Smooth muscle cell (in vitro differentiated cells): ENCODE results near the gene OPCML. TPM values are rescaled to one million over a fixed set of nuclear protein-coding genes. Genes with fewer than 3 reads are reported as not detected.

ENCODE experiments used
- DNase-seq: peaks from one replicate; lab custom pipeline; 2025; ENCODE audit not compliant: unreplicated experiment; lab: John Stamatoyannopoulos, UW
- H2AFZ ChIP-seq: fragments of 200-600 bp; sonication (generic); 2 replicates; pipeline ENCODE4 v1.6.0; 2016; ENCODE audit warnings: antibody characterized with exemption, low read depth, mild to moderate bottlenecking
- H3F3A ChIP-seq: fragments of 200-600 bp; sonication (generic); 2 replicates; pipeline ENCODE4 v1.6.0; 2017; ENCODE audit warnings: antibody characterized with exemption, low read depth
- H3K27ac ChIP-seq: fragments of 200-600 bp; sonication (generic); 2 replicates; pipeline ENCODE4 v1.5.1; 2016; ENCODE audit warnings: low read depth, mild to moderate bottlenecking
- H3K27me3 ChIP-seq: fragments of 200-600 bp; sonication (generic); 2 replicates; pipeline ENCODE4 v1.6.1; 2016; ENCODE audit warnings: low read depth, mild to moderate bottlenecking
- H3K36me3 ChIP-seq: fragments of 200-600 bp; sonication (generic); 2 replicates; pipeline ENCODE4 v1.5.1; 2016; ENCODE audit warnings: low read depth
- H3K4me1 ChIP-seq: fragments of 200-600 bp; sonication (generic); 2 replicates; pipeline ENCODE4 v1.5.1; 2016; ENCODE audit warnings: low read depth
- H3K4me2 ChIP-seq: fragments of 200-600 bp; sonication (generic); 2 replicates; pipeline ENCODE4 v1.6.0; 2016; ENCODE audit warnings: mild to moderate bottlenecking
- H3K4me3 ChIP-seq: fragments of 200-600 bp; sonication (generic); 2 replicates; pipeline ENCODE4 v1.5.1; 2016; ENCODE audit warnings: mild to moderate bottlenecking
- H3K79me2 ChIP-seq: fragments of 200-600 bp; sonication (generic); 2 replicates; pipeline ENCODE4 v1.6.0; 2016; ENCODE audit warnings: low read depth, mild to moderate bottlenecking
- H3K9ac ChIP-seq: fragments of 200-600 bp; sonication (generic); 2 replicates; pipeline ENCODE4 v1.6.0; 2016; ENCODE audit warnings: low read depth
- H3K9me3 ChIP-seq: fragments of 200-600 bp; sonication (generic); replicated peaks from 2 replicates; pipeline ENCODE4 v1.5.1; 2016; ENCODE audit warnings: low read depth
- H4K20me1 ChIP-seq: fragments of 200-600 bp; sonication (generic); 2 replicates; pipeline ENCODE4 v1.6.0; 2016; ENCODE audit warnings: low read depth
- CTCF ChIP-seq: fragments of 200-600 bp; sonication (generic); IDR thresholded peaks from 2 replicates; pipeline ENCODE4 v1.5.1; 2017; ENCODE audit warnings: borderline replicate concordance, mild to moderate bottlenecking, antibody characterized with exemption; ENCODE audit not compliant: insufficient read depth, poor library complexity, severe bottlenecking
- WGBS: methylation state at CpG from one replicate; pipeline ENCODE4 v1.1.7; 2016; ENCODE audit warnings: low lambda C conversion rate; 5-methylcytosine and 5-hydroxymethylcytosine counted together
- polyA plus RNA-seq: library from polyadenylated mRNA; unstranded; fragments of >200 nt; fragmentation: Nextera tagmentation; extraction: Ambion mirVana; gene quantifications from 2 replicates; pipeline ENCODE4 v1.2.1, GENCODE V29; 2016
- total RNA-seq: library from RNA; depleted of rRNA; stranded (reverse); fragments of >200 nt; gene quantifications from 2 replicates; pipeline ENCODE4 v1.2.3, GENCODE V29; 2014

The OPCML gene
- total and polyA plus RNA-seq, 2 experiments from 2014 or later: 0.42 to 0.58 TPM

- Histone ChIP-seq H3K36me3 (no peaks in the 10 kb centered on the region), H3K27me3 (no peaks in the 10 kb centered on the region), H2AFZ (no peak overlapping the region), H3K4me2 (no peak overlapping the region), H3F3A (no peaks in the 10 kb centered on the region), H3K9me3 (no peaks in the 10 kb centered on the region), H3K4me3 (no peak overlapping the region), H3K4me1 (no peaks in the 10 kb centered on the region), H3K9ac (no peak overlapping the region), H4K20me1 (no peaks in the 10 kb centered on the region), H3K27ac (no peak overlapping the region), H3K79me2 (no peaks in the 10 kb centered on the region)
- DNase-seq: no peak
- TF ChIP-seq CTCF: no peak
Observed at GRCh38 chr11:133418218-133418617, 114.1 kb downstream of the OPCML start.

GRCh38 chr11:133414506-133414905 lies 117.8 kb downstream of the OPCML start:
- Histone ChIP-seq H3F3A (no peaks in the 10 kb centered on the region), H2AFZ (peak overlapping the region; percentile 58), H3K9me3 (no peaks in the 10 kb centered on the region), H3K79me2 (no peaks in the 10 kb centered on the region), H3K9ac (no peak overlapping the region), H3K27me3 (no peaks in the 10 kb centered on the region), H3K27ac (no peak overlapping the region), H3K4me2 (no peak overlapping the region), H4K20me1 (no peaks in the 10 kb centered on the region), H3K4me3 (no peak overlapping the region), H3K4me1 (no peaks in the 10 kb centered on the region), H3K36me3 (no peaks in the 10 kb centered on the region)
- no peak for TF ChIP-seq CTCF
- no peak for DNase-seq
- WGBS: 54% methylated on average over 6 of the region's 6 CpGs

- Histone ChIP-seq H3K27ac (no peak overlapping the region), H3K36me3 (no peaks in the 10 kb centered on the region), H4K20me1 (no peaks in the 10 kb centered on the region), H3K79me2 (no peaks in the 10 kb centered on the region), H3F3A (no peaks in the 10 kb centered on the region), H3K4me2 (no peak overlapping the region), H3K9ac (no peak overlapping the region), H3K9me3 (no peaks in the 10 kb centered on the region), H3K4me1 (no peaks in the 10 kb centered on the region), H2AFZ (no peak overlapping the region), H3K27me3 (peaks cover 2% of the 10 kb centered on the region), H3K4me3 (no peak overlapping the region)
- DNase-seq: no peak
- no peak for TF ChIP-seq CTCF
- 81% methylated on average over 3 of the region's 3 CpGs for WGBS
Observed at GRCh38 chr11:133413703-133414102, 118.6 kb downstream of the OPCML start.

- Histone ChIP-seq H3K9me3 (no peaks in the 10 kb centered on the region), H3K4me1 (no peaks in the 10 kb centered on the region), H3K4me3 (no peak overlapping the region), H3K27me3 (peaks cover 5% of the 10 kb centered on the region), H4K20me1 (no peaks in the 10 kb centered on the region), H2AFZ (no peak overlapping the region), H3K79me2 (no peaks in the 10 kb centered on the region), H3K27ac (no peak overlapping the region), H3K36me3 (no peaks in the 10 kb centered on the region), H3K9ac (no peak overlapping the region), H3K4me2 (no peak overlapping the region), H3F3A (no peaks in the 10 kb centered on the region)
- 81% methylated on average over 5 of the region's 5 CpGs for WGBS
- no peak for DNase-seq
- TF ChIP-seq CTCF: no peak
Observed at GRCh38 chr11:133409799-133410198, 122.5 kb downstream of the OPCML start.
